Embryonic facial prominence (tissue), 1 donor: ENCODE results near the gene MIA3.
"Not testable (repeated sequence)": the region's sequence is repeated elsewhere in the genome, so short reads cannot be mapped to it uniquely, and the experiment has no call there.

ENCODE experiments used
- DNase-seq: peaks from one replicate; pipeline ENCODE4 v3.0.0-alpha.2; 2016; ENCODE audit errors: extremely low spot score

The MIA3 gene

GRCh38 chr1:222669107-222669506 lies 51.2 kb downstream of the MIA3 start:
- not testable (repeated sequence) for DNase-seq

GRCh38 chr1:222670110-222670509 lies 52.2 kb downstream of the MIA3 start:
- DNase-seq = no peak

- DNase-seq = no peak
These were observed 62.2 kb downstream of the MIA3 start for GRCh38 chr1:222680080-222680479.

GRCh38 chr1:222691016-222691415 lies 73.1 kb downstream of the MIA3 start:
- DNase-seq = no peak

GRCh38 chr1:222694927-222695326 lies 77.0 kb downstream of the MIA3 start:
- DNase-seq = no peak

DNA sequence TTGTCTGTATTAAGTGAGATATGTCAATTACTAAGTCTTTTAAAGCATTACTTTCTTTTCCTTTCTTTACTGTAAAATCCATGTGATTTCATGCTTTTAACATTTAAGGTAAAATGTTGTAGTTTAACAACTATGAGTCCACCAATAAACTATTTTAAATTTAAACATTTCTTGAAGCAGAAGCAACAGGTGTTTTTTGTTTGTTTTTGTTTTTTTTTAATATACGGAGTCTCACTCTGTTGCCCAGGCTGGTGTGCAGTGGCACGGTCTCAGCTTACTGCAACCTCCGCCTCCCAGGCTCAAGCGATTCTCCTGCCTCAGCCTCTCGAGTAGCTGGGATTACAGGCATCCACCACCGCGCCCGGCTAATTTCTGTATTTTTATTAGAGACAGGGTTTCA lies 78.8 kb downstream of the MIA3 start:
- no peak for DNase-seq

GRCh38 chr1:222697203-222697602 lies 79.3 kb downstream of the MIA3 start:
- no peak for DNase-seq

GRCh38 chr1:222697826-222698225 lies 79.9 kb downstream of the MIA3 start:
- DNase-seq = no peak

DNA sequence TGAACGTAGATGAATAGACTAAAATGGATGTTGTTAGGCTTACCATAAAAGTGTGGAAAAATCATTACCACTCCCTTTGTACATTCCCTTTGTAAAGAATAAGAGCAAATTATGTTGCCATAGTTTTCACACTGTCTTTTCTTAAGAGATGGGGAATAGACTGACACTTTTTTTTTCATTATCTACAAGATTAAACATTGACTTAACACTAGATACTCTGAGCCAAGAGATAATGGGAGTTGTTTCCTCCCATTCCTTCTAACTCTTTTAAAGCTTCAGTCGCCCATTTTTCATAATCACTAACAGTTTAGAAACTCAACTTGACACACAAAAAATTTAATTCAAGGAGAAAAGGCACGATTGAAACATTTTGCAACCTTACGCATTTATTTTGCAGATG lies 84.3 kb downstream of the MIA3 start:
- no peak for DNase-seq

DNA sequence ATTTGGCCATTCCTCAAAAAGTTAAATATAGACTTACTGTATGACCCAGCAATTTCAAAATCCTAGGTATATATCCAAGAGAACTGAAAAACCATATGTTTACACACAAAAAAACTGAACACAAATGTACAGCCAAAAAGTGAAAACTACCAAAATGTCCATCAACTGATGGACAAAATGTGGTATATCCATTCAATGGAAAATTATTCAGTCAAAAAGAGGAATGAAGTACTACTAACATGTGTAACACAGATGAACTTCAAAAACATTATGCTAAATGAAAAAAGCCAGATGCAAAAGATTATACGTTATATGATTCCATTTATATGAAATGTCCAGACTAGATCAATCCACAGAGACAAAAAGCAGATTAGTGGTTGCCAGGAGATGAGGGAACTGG lies 86.4 kb downstream of the MIA3 start:
- DNase-seq = no peak

DNA sequence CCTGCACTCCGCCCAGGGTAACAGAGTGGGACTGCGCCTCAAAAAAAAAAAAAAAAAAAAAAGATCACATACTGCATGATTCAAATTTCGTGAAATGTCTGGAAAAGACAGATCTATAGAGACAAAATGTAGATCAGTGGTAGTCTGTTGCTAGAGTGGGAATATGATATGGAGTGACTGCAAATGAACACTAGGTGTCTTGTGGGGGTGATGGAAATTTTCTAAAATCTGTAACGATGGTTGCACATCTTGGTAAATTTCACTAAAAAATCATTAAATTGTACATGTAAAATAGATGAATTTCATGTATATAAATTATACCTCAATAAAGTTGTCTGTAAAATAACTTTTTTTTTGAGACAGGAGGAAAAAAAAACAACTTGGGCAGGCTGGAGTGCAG lies 88.9 kb downstream of the MIA3 start:
- no peak for DNase-seq

DNA sequence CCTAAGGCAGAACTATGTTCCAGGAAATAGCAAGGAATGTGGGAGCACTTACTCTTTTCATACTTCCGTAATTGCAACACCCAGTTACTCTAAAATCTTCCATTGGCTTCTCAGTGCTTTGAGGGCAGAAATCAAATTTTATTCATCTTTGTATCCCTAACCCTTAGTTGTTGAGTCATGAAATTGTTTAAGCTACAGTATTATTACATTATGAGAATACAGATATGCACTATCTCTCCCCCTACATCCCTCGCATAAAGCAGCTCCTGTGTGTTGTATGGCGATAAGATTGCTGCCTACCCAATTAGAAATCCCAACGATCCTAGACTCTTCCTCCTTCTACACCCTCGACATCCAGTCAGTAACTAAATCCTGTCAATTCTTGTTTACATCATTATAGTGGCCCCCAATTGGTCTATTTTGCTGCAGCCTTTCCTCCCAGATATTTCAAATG lies 91.8 kb downstream of the MIA3 start:
- DNase-seq = no peak

DNA sequence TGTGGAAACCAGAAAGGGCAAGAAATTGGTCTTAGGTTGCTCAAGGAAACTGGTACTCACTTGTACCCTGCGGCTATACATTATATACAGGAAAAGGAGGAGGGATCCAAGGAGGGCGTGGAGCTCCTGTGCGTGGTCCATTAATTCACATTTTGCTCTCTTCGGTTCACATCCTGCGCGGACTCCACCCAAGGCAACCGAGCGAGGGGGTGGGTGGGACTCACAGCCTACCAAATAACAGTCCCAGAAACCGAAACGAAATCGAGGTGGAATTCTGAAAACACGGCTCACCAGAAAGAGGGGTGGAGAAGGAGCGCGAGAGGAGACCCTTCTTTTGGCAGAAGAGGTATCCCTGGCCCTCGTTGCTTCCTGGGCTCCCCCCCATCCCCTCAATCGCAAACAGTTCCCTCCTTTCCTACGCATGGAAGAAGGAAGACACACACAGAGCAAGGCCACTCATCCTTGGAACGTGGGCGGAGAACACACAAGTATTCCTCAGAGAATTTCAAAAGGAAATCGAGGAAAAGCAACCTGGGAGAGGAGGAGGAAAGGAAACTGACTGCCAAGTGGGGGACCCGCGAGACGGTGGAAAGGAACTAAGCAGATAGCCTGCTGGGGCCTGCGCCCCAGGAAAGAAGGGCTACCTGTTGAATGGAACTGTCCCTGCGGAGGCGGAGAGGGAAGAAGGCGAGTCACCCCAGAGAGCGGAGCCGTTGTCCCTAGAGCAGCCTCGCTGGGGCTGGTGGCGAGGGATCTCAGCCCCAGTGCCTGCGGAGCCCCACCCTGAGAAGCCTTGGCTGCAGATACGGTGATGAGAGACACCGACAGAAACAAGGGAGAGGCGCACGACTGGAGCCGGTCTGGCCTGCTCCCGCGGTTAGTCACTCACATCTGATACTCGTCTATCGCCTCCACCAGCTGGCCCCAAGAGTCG lies 93.7 kb downstream of the MIA3 start:
- DNase-seq = peak; percentile 17

- peak; percentile 76 for DNase-seq
These were observed 94.6 kb downstream of the MIA3 start, which contains the start of the genes AIDA and BROX for GRCh38 chr1:222712253-222713090. AIDA (minus strand) TSS chr1:222712491; CDS start chr1:222712317, 174 bp downstream. BROX (plus strand) TSS chr1:222712564; CDS start chr1:222715700, 3,136 bp downstream.

DNA sequence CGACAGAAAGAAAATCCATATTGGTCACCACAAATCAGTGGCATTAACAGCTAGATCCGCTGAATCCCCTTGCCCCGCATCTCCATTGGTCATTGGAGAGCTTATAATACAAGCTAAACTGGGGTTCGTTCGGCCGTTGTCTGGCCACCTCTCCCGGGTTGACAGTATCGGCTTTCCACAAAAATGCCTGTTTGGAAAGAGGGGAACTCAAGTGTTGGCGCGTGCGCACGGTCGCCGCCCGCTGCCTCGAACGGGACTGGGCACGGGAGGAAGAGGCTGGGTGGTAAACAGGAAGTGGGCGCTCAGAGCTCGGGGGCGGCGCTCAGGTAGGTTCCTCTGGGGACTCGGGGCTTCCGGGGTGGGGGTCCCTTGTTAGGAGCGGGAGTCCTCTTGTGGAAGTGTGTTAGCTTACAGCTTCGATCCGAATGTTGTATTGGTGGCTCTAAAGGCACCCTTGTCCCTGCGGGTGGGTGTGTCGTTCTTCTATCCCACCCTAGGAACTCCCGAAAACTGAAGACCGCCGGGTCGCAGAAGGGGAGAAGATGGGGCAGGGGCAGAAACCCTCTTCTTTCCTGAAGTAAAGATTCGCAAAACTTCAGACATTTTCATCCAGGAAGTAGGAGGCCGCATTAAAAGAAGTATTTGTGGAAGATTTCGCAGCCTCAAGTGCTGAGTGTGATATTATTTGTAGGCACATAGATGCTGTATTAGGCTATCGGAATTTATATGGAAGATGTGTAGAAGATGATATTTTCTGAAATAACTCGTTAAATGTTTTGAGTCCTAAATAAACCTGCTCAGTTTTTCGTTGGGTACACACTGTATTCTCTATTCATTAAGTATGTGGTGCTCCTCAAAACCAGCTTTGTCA lies 95.4 kb downstream of the MIA3 start:
- peak; percentile 88 for DNase-seq

GRCh38 chr1:222716393-222716792 lies 98.5 kb downstream of the MIA3 start:
- DNase-seq = no peak
